ENCODE data around the gene JPT1. TPM values are rescaled to one million over a fixed set of nuclear protein-coding genes. Genes with fewer than 3 reads are reported as not detected.

JPT1 gene
- total and polyA plus RNA-seq, 2 donors (not counting 3 experiments of a cell fraction or from before 2014, with no cell fraction given), result 212 to 352 TPM

GRCh38 chr17:75142236-75142971 is 11.9 kb downstream of the JPT1 start:
- Histone ChIP-seq H3K79me2 (ENCODE audit: control insufficient read depth, insufficient read depth, low read length) (peaks cover 41% of the 10 kb centered on the region), H3K4me1 (ENCODE audit: control insufficient read depth, extremely low read depth, insufficient read depth, low read length) (no peaks in the 10 kb centered on the region), H3K9me3 (replicated peaks; ENCODE audit: control insufficient read depth, insufficient read depth, low read length) (no peaks in the 10 kb centered on the region), H4K20me1 (replicated peaks; ENCODE audit: control insufficient read depth, extremely low read depth, insufficient read depth, low read length) (no peaks in the 10 kb centered on the region), H3K27me3 (ENCODE audit: control insufficient read depth in 2 of 2, insufficient read depth in 2 of 2, low read length in 2 of 2) (no peaks in the 10 kb centered on the region), H3K27ac (ENCODE audit: insufficient read depth, low read depth, low read length) (no peak overlapping the region), H3K9ac (replicated peaks; ENCODE audit: extremely low read depth, insufficient read depth, low read length) (no peak overlapping the region), H3K36me3 (ENCODE audit: control insufficient read depth in 2 of 2, extremely low read depth in 1 of 2, insufficient read depth in 2 of 2, low read length in 2 of 2) (peaks cover 23 to 37% of the 10 kb centered on the region in 2 experiments), H3K9me1 (replicated peaks; ENCODE audit: control insufficient read depth, extremely low read depth, insufficient read depth, low read length) (no peaks in the 10 kb centered on the region), H3K4me2 (ENCODE audit: insufficient read depth, low read length) (no peak overlapping the region), H2AFZ (ENCODE audit: low read depth, low read length) (no peak overlapping the region), H3K4me3 (replicated peaks in 1 of 3; ENCODE audit: insufficient read depth in 1 of 3, low read depth in 1 of 3, low read length in 3 of 3) (no peak overlapping the region)
- BruUV-seq (replicated peaks), result no TSS peak
- FAIRE-seq (no peak), DNase-seq (ENCODE audit: low read depth, low spot score) (no peak)
- TF ChIP-seq POLR2AphosphoS5 (IDR thresholded peaks at IDR 0.05; ENCODE audit: insufficient read depth, low read depth, low read length), result no peak
- intact Hi-C loops (cut with micrococcal nuclease), result no loop called here
- dilution Hi-C loops (cut with MboI; ENCODE audit: extremely low pct_ligation_motif_present, low sequenced_read_pairs), result no loop called here
- POLR2A ChIA-PET, result interaction anchor here (0.5 to 1.6 kb wide), 2 partner anchors 12 to 25 kb away, joined by 3 to 5 read pairs; partner anchors contain the start of gene JPT1
- CTCF ChIA-PET, result interaction anchor here (1.2 to 2.2 kb wide), 2 partner anchors 28 to 29 kb away, joined by 4 to 7 read pairs; no protein-coding TSS in a partner anchor

- H3K36me3 ChIP-seq (ENCODE audit: control insufficient read depth in 2 of 2, extremely low read depth in 1 of 2, insufficient read depth in 2 of 2, low read length in 2 of 2), result peaks cover 16% of the 10 kb centered on the region in 2 experiments
- H3K79me2 ChIP-seq (ENCODE audit: control insufficient read depth, insufficient read depth, low read length), result peaks cover 12% of the 10 kb centered on the region
- H3K4me1 ChIP-seq (ENCODE audit: control insufficient read depth, extremely low read depth, insufficient read depth, low read length), result peaks cover 2% of the 10 kb centered on the region
- no peaks in the 10 kb centered on the region for H3K9me1 ChIP-seq (replicated peaks; ENCODE audit: control insufficient read depth, extremely low read depth, insufficient read depth, low read length)
- ChIA-PET POLR2A (no interaction called here), CTCF (interaction anchor here (0.7 kb wide), 1 partner anchor 25 kb away, joined by 3 read pairs; no protein-coding TSS in a partner anchor)
- no peaks in the 10 kb centered on the region for H3K9me3 ChIP-seq (replicated peaks; ENCODE audit: control insufficient read depth, insufficient read depth, low read length)
- dilution Hi-C loops (cut with MboI; ENCODE audit: extremely low pct_ligation_motif_present, low sequenced_read_pairs), result no loop called here
- FAIRE-seq (no peak), DNase-seq (ENCODE audit: low read depth, low spot score) (no peak)
- H3K9ac ChIP-seq (replicated peaks; ENCODE audit: extremely low read depth, insufficient read depth, low read length), result no peak overlapping the region
- no peaks in the 10 kb centered on the region for H3K27me3 ChIP-seq (ENCODE audit: control insufficient read depth in 2 of 2, insufficient read depth in 2 of 2, low read length in 2 of 2)
- TF ChIP-seq MYC (IDR thresholded peaks at IDR 0.05; ENCODE audit: low read depth, low read length), result no peak
- no peak for TF ChIP-seq MAX (IDR thresholded peaks at IDR 0.05; ENCODE audit: insufficient read depth, insufficient read length)
- no peak for TF ChIP-seq EZH2 (IDR thresholded peaks at IDR 0.05; ENCODE audit: borderline replicate concordance, low read depth, low read length, severe bottlenecking)
- TF ChIP-seq JUN (IDR thresholded peaks at IDR 0.05; ENCODE audit: borderline replicate concordance, insufficient read depth, insufficient read length, low read depth), result no peak
- no peak for TF ChIP-seq CTCF (IDR thresholded peaks at IDR 0.05; ENCODE audit: extremely low read depth in 1 of 2, insufficient read depth in 1 of 2, low read depth in 1 of 2, low read length in 2 of 2)
- no peak for TF ChIP-seq POLR2AphosphoS5 (IDR thresholded peaks at IDR 0.05; ENCODE audit: insufficient read depth, low read depth, low read length)
- TF ChIP-seq FOS (IDR thresholded peaks at IDR 0.05; ENCODE audit: borderline replicate concordance, insufficient read depth, low read length), result no peak
- no peak for TF ChIP-seq GATA2 (IDR thresholded peaks at IDR 0.05; ENCODE audit: insufficient read depth, insufficient read length, low read depth, low read length)
- TF ChIP-seq POLR2A (IDR thresholded peaks at IDR 0.05; ENCODE audit: low read depth, low read length), result no peak
- H2AFZ ChIP-seq (ENCODE audit: low read depth, low read length), result no peak overlapping the region
- H4K20me1 ChIP-seq (replicated peaks; ENCODE audit: control insufficient read depth, extremely low read depth, insufficient read depth, low read length), result no peaks in the 10 kb centered on the region
- H3K27ac ChIP-seq (ENCODE audit: insufficient read depth, low read depth, low read length), result no peak overlapping the region
- H3K4me2 ChIP-seq (ENCODE audit: insufficient read depth, low read length), result no peak overlapping the region
- H3K4me3 ChIP-seq (replicated peaks in 1 of 3; ENCODE audit: insufficient read depth in 1 of 3, low read depth in 1 of 3, low read length in 3 of 3), result no peak overlapping the region
- no TSS peak for BruUV-seq (replicated peaks)
- intact Hi-C loops (cut with micrococcal nuclease), result no loop called here
These were observed 15.8 kb downstream of the JPT1 start for GRCh38 chr17:75138519-75138918.
